Glutamatergic neuron (in vitro differentiated cells): Measurements from ENCODE around the gene SETD4. TPM values are rescaled to one million over a fixed set of nuclear protein-coding genes. Genes with fewer than 3 reads are reported as not detected.

Source experiments
- DNase-seq: peaks from one replicate; pipeline ENCODE4 v3.0.0; 2022
- H3K27ac Mint-ChIP-seq: one replicate; pipeline ENCODE4 v1.8.0; 2020; ENCODE audit warnings: mild to moderate bottlenecking, mixed read lengths, inconsistent platforms; ENCODE audit not compliant: unreplicated experiment
- H3K27me3 Mint-ChIP-seq: one replicate; pipeline ENCODE4 v1.8.0; 2020; ENCODE audit warnings: mild to moderate bottlenecking, moderate library complexity, mixed read lengths, inconsistent platforms; ENCODE audit not compliant: unreplicated experiment
- H3K36me3 Mint-ChIP-seq: one replicate; pipeline ENCODE4 v1.8.0; 2020; ENCODE audit warnings: mild to moderate bottlenecking, mixed read lengths, inconsistent platforms; ENCODE audit not compliant: unreplicated experiment
- H3K4me1 Mint-ChIP-seq: one replicate; pipeline ENCODE4 v1.8.0; 2020; ENCODE audit warnings: mild to moderate bottlenecking, low read depth, mixed read lengths, inconsistent platforms; ENCODE audit not compliant: unreplicated experiment
- H3K4me3 Mint-ChIP-seq: one replicate; pipeline ENCODE4 v1.8.0; 2020; ENCODE audit warnings: mild to moderate bottlenecking, mixed read lengths, inconsistent platforms; ENCODE audit not compliant: unreplicated experiment
- H3K9me3 Mint-ChIP-seq: one replicate; pipeline ENCODE4 v1.8.0; 2020; ENCODE audit warnings: mild to moderate bottlenecking, moderate library complexity, mixed read lengths, inconsistent platforms; ENCODE audit not compliant: unreplicated experiment
- CTCF ChIP-seq: fragments of 200-600 bp; sonication (generic); IDR thresholded peaks from one replicate; pipeline ENCODE4 v1.5.0; 2021; ENCODE audit not compliant: partially characterized antibody, unreplicated experiment
- total RNA-seq: library from RNA; stranded (reverse); fragmentation: NEBNext Ultra II Directional; extraction: Animal tissue kit (Norgen Biotek cat#: 25700); gene quantifications from one replicate; pipeline ENCODE4 v1.2.1, GENCODE V29; 2021; ENCODE audit not compliant: unreplicated experiment

The SETD4 gene
- total RNA-seq, 1 donor from 2014 or later, result 21.3 TPM

GRCh38 chr21:36032647-36033406 is 27.5 kb downstream of the SETD4 start:
- H3K27ac Mint-ChIP-seq, result no peak overlapping the region
- no peak for TF ChIP-seq CTCF
- H3K27me3 Mint-ChIP-seq, result peaks cover 5% of the 10 kb centered on the region
- H3K9me3 Mint-ChIP-seq, result no peaks in the 10 kb centered on the region
- DNase-seq, result no peak
- H3K36me3 Mint-ChIP-seq, result no peaks in the 10 kb centered on the region
- no peak overlapping the region for H3K4me3 Mint-ChIP-seq
- H3K4me1 Mint-ChIP-seq, result peaks cover 8% of the 10 kb centered on the region

- peaks cover 8% of the 10 kb centered on the region for H3K4me1 Mint-ChIP-seq
- H3K9me3 Mint-ChIP-seq, result no peaks in the 10 kb centered on the region
- no peak for TF ChIP-seq CTCF
- no peak overlapping the region for H3K4me3 Mint-ChIP-seq
- DNase-seq, result no peak
- H3K27ac Mint-ChIP-seq, result no peak overlapping the region
- H3K27me3 Mint-ChIP-seq, result peaks cover 5% of the 10 kb centered on the region
- H3K36me3 Mint-ChIP-seq, result no peaks in the 10 kb centered on the region
Measured at GRCh38 chr21:36030581-36031189, 29.6 kb downstream of the SETD4 start.

- Mint-ChIP-seq H3K27me3 (peaks cover 5% of the 10 kb centered on the region), H3K9me3 (no peaks in the 10 kb centered on the region), H3K36me3 (no peaks in the 10 kb centered on the region), H3K4me3 (no peak overlapping the region), H3K4me1 (peaks cover 6% of the 10 kb centered on the region), H3K27ac (no peak overlapping the region)
- TF ChIP-seq CTCF, result no peak
- DNase-seq, result no peak
Measured at GRCh38 chr21:36029309-36029708, 31.0 kb downstream of the SETD4 start.

GRCh38 chr21:36028127-36029069 is 31.9 kb downstream of the SETD4 start:
- H3K4me1 Mint-ChIP-seq, result peaks cover 4% of the 10 kb centered on the region
- TF ChIP-seq CTCF, result peak; percentile 94
- no peaks in the 10 kb centered on the region for H3K9me3 Mint-ChIP-seq
- peak; percentile 76 for DNase-seq
- no peak overlapping the region for H3K27ac Mint-ChIP-seq
- no peaks in the 10 kb centered on the region for H3K36me3 Mint-ChIP-seq
- peaks cover 5% of the 10 kb centered on the region for H3K27me3 Mint-ChIP-seq
- peak overlapping the region; percentile 30 for H3K4me3 Mint-ChIP-seq
